ENCODE measurements around the gene OIT3.

Gene OIT3

GRCh38 chr10:72855129-72855528, 38.4 kb upstream of the OIT3 start:
- ChIA-PET CTCF (no interaction called here), POLR2A (no interaction called here)
- Histone ChIP-seq H3K4me1 (ENCODE audit: control insufficient read depth, insufficient read depth, low read length) (no peaks in the 10 kb centered on the region), H3K9me3 (ENCODE audit: control insufficient read depth, insufficient read depth, low read depth, low read length) (no peaks in the 10 kb centered on the region), H3K36me3 (ENCODE audit: control insufficient read depth in 2 of 2, insufficient read depth in 1 of 2, low read length in 2 of 2) (no peaks in the 10 kb centered on the region; a peak in 1 of 3 replicates), H3K27ac (ENCODE audit: extremely low read depth, low read depth, low read length) (no peak overlapping the region), H3K4me3 (ENCODE audit: low read depth, low read length) (no peak overlapping the region)
- TF ChIP-seq ZNF2 (tag by site-specific recombination; IDR thresholded peaks at IDR 0.05) (no peak), ZNF121 (tag by site-specific recombination; IDR thresholded peaks at IDR 0.05) (peak; percentile 60)

- H3K9me3 ChIP-seq (ENCODE audit: control insufficient read depth, insufficient read depth, low read depth, low read length): no peaks in the 10 kb centered on the region
- CTCF ChIA-PET: interaction anchor here (2.1 kb wide), 1 partner anchor 22 kb away, joined by 6 read pairs; no protein-coding TSS in a partner anchor
- no peak overlapping the region for H3K4me3 ChIP-seq (ENCODE audit: low read depth, low read length)
- no peak for TF ChIP-seq SALL2 (tag by site-specific recombination; IDR thresholded peaks at IDR 0.05; ENCODE audit: borderline replicate concordance)
- no peak for TF ChIP-seq PRDM1 (tag by site-specific recombination; IDR thresholded peaks at IDR 0.05)
- TF ChIP-seq SCRT1 (tag by site-specific recombination; IDR thresholded peaks at IDR 0.05; ENCODE audit: borderline replicate concordance): no peak
- TF ChIP-seq ZBTB48 (tag by site-specific recombination; IDR thresholded peaks at IDR 0.05): no peak
- TF ChIP-seq ZNF639 (tag by site-specific recombination; IDR thresholded peaks at IDR 0.05): no peak
- TF ChIP-seq ZNF530 (tag by site-specific recombination; IDR thresholded peaks at IDR 0.05; ENCODE audit: low read depth): no peak
- TF ChIP-seq ZNF449 (tag by site-specific recombination; IDR thresholded peaks at IDR 0.05): no peak
- no peak for TF ChIP-seq REST (tag by site-specific recombination; IDR thresholded peaks at IDR 0.05)
- no peak for TF ChIP-seq ZNF221 (tag by site-specific recombination; IDR thresholded peaks at IDR 0.05; ENCODE audit: borderline replicate concordance)
- no peak for TF ChIP-seq ZNF157 (tag by site-specific recombination; IDR thresholded peaks at IDR 0.05)
- no peak for TF ChIP-seq ZNF621 (tag by site-specific recombination; IDR thresholded peaks at IDR 0.05)
- no peak for TF ChIP-seq ZNF692 (tag by site-specific recombination; IDR thresholded peaks at IDR 0.05)
- no peak for TF ChIP-seq ZSCAN23 (tag by site-specific recombination; IDR thresholded peaks at IDR 0.05)
- no peak for TF ChIP-seq ZNF580 (tag by site-specific recombination; IDR thresholded peaks at IDR 0.05)
- TF ChIP-seq ZNF664 (tag by site-specific recombination; IDR thresholded peaks at IDR 0.05): no peak
- no peak for TF ChIP-seq ZNF558 (tag by site-specific recombination; IDR thresholded peaks at IDR 0.05)
- TF ChIP-seq YY1 (tag by site-specific recombination; IDR thresholded peaks at IDR 0.05): no peak
- TF ChIP-seq ZNF660 (tag by site-specific recombination; IDR thresholded peaks at IDR 0.05): no peak
- H3K36me3 ChIP-seq (ENCODE audit: control insufficient read depth in 2 of 2, insufficient read depth in 1 of 2, low read length in 2 of 2): no peaks in the 10 kb centered on the region; a peak in 1 of 3 replicates
- H3K27ac ChIP-seq (ENCODE audit: extremely low read depth, low read depth, low read length): no peak overlapping the region
- no peaks in the 10 kb centered on the region for H3K4me1 ChIP-seq (ENCODE audit: control insufficient read depth, insufficient read depth, low read length)
- POLR2A ChIA-PET: no interaction called here
Measured at GRCh38 chr10:72855790-72856189, 37.7 kb upstream of the OIT3 start.
